Kidney (tissue), 14 donors: ENCODE results near the gene ADGRF4. TPM values are rescaled to one million over a fixed set of nuclear protein-coding genes. Genes with fewer than 3 reads are reported as not detected.

Experiments
- DNase-seq, 5 donors: peaks; one replicate each; pipeline ENCODE4 v3.0.0-alpha.2; 2013 to 2020
- FAIRE-seq: peaks from 2 replicates; lab custom pipeline; 2012; peaks lifted over from hg19 to GRCh38; lab: Jason Lieb, UNC
- H3K27ac ChIP-seq, 2 donors: one replicate each; pipeline ENCODE4 v1.7.0; 2013; ENCODE audit warnings: low read depth in 2 of 2, low read length in 2 of 2, inconsistent platforms in 1 of 2
- H3K27me3 ChIP-seq: one replicate; pipeline ENCODE4 v1.7.1; 2013; ENCODE audit warnings: low read length, inconsistent platforms; ENCODE audit not compliant: control insufficient read depth, insufficient read depth
- H3K36me3 ChIP-seq, 3 donors: one replicate each; pipeline versions ENCODE4 v1.7.0 to v1.7.1; 2013; ENCODE audit warnings: low read length in 3 of 3, control low read depth in 1 of 3, inconsistent platforms in 1 of 3; ENCODE audit not compliant: insufficient read depth in 3 of 3, control insufficient read depth in 2 of 3
- H3K4me1 ChIP-seq, 3 donors: one replicate each; pipeline versions ENCODE4 v1.7.0 to v1.7.1; 2013; ENCODE audit warnings: low read length in 3 of 3, inconsistent platforms in 1 of 3, low read depth in 1 of 3; ENCODE audit not compliant: control insufficient read depth in 2 of 3, insufficient read depth in 2 of 3
- H3K4me3 ChIP-seq, 3 donors: one replicate each; pipeline versions ENCODE4 v1.7.0 to v1.8.1; 2013; ENCODE audit warnings: low read length in 3 of 3, control low read depth in 1 of 3, inconsistent platforms in 1 of 3
- H3K9ac ChIP-seq, 3 donors: one replicate each; pipeline versions ENCODE4 v1.7.0 to v1.7.1; 2013; ENCODE audit warnings: low read length in 3 of 3, control low read depth in 1 of 3, inconsistent platforms in 1 of 3
- H3K9me3 ChIP-seq, 3 donors: one replicate each; pipeline versions ENCODE4 v1.7.0 to v1.7.1; 2013; ENCODE audit warnings: low read length in 3 of 3, control low read depth in 1 of 3, inconsistent platforms in 1 of 3; ENCODE audit not compliant: control insufficient read depth in 2 of 3, insufficient read depth in 1 of 3
- intact Hi-C: fragments of 100-400 bp; cut with DNase I; formaldehyde crosslinking; loops from one replicate; pipeline ENCODE4 v1.11.1; 2022
- polyA plus RNA-seq: library from polyadenylated mRNA; stranded (reverse); fragments of 350-450 nt; fragmentation: Illumina TruSeq; extraction: RNeasy Lipid Tissue Mini Kit (QIAGEN cat#74804); gene quantifications from one replicate; pipeline ENCODE4 v1.2.3, GENCODE V29; 2014; ENCODE audit warnings: low read depth, low replicate concordance; ENCODE audit not compliant: insufficient read depth
- total RNA-seq: library from RNA; stranded (reverse); fragmentation: NEBNext Ultra II Directional; extraction: Animal tissue kit (Norgen Biotek cat#: 25700); gene quantifications from one replicate; pipeline ENCODE4 v1.2.1, GENCODE V29; 2021
- TF ChIP-seq, protein P1 (sequence below): IDR thresholded peaks from 3 replicates; pipeline ENCODE4 v1.5.1; 2012; ENCODE audit warnings: mild to moderate bottlenecking, moderate library complexity, borderline replicate concordance; ENCODE audit not compliant: insufficient read depth; ENCODE audit errors: extremely low read depth
- donor health status: control.
- donor health status: control.
- donor health status: control.
- donor health status: control.
- donor health status: control.
- donor health status: DM: yes; HTN: yes; CAD: no.
- donor health status: Normal renal cell carcinoma (clear cell type).

ADGRF4 gene
- total and polyA plus RNA-seq, 2 donors from 2014 or later, result not detected

DNA sequence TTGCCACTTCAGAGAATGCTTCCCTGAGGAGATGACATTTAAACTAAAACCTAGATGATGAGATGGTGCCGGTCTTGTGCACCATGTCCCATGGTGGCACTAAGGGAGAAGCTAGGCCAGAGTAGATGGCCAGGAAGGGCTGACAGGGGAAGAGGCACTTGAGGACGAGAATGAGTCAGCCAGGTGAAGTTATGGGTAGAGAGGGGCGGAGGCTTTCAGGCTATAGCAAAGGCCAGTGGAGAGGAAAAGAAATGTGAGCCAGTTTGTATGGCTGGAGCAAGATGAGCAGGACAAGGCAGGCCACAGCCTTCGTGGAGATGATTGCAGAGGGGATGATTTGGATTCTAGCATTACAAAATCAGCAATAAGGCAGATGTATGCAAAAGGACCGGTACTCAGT is 44.7 kb upstream of the ADGRF4 start:
- Histone ChIP-seq H3K36me3 (no peaks in the 10 kb centered on the region), H3K27me3 (no peaks in the 10 kb centered on the region), H3K9ac (no peak overlapping the region), H3K9me3 (no peaks in the 10 kb centered on the region), H3K4me1 (peaks cover 0 to 2% (median 0%) of the 10 kb centered on the region in 3 donors), H3K27ac (no peak overlapping the region), H3K4me3 (no peak overlapping the region)
- TF ChIP-seq, protein P1, sequence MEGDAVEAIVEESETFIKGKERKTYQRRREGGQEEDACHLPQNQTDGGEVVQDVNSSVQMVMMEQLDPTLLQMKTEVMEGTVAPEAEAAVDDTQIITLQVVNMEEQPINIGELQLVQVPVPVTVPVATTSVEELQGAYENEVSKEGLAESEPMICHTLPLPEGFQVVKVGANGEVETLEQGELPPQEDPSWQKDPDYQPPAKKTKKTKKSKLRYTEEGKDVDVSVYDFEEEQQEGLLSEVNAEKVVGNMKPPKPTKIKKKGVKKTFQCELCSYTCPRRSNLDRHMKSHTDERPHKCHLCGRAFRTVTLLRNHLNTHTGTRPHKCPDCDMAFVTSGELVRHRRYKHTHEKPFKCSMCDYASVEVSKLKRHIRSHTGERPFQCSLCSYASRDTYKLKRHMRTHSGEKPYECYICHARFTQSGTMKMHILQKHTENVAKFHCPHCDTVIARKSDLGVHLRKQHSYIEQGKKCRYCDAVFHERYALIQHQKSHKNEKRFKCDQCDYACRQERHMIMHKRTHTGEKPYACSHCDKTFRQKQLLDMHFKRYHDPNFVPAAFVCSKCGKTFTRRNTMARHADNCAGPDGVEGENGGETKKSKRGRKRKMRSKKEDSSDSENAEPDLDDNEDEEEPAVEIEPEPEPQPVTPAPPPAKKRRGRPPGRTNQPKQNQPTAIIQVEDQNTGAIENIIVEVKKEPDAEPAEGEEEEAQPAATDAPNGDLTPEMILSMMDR, result no peak
- no peak for DNase-seq
- intact Hi-C loops, result no loop called here
- FAIRE-seq, result no peak

DNA sequence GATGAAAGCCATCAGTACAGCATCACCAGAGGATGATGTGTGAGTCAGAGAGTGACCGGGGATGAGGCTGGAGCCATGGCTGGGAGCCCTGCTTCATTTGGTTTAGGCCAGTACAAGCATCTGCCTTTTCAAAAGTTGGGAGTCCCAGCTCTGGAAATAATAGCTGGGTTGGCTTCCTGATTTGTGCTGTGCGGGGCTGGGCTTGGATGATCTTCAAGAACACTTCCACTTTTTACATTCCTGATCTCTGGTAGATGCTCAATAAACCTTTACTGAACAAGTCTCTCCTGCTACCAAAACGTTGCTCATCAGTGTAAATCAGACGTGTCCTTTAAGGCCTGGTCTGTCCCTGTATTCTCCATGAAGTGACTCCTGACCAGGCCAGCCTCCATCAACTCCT is 44.1 kb upstream of the ADGRF4 start:
- TF ChIP-seq, protein P1, result no peak
- intact Hi-C loops, result no loop called here

DNA sequence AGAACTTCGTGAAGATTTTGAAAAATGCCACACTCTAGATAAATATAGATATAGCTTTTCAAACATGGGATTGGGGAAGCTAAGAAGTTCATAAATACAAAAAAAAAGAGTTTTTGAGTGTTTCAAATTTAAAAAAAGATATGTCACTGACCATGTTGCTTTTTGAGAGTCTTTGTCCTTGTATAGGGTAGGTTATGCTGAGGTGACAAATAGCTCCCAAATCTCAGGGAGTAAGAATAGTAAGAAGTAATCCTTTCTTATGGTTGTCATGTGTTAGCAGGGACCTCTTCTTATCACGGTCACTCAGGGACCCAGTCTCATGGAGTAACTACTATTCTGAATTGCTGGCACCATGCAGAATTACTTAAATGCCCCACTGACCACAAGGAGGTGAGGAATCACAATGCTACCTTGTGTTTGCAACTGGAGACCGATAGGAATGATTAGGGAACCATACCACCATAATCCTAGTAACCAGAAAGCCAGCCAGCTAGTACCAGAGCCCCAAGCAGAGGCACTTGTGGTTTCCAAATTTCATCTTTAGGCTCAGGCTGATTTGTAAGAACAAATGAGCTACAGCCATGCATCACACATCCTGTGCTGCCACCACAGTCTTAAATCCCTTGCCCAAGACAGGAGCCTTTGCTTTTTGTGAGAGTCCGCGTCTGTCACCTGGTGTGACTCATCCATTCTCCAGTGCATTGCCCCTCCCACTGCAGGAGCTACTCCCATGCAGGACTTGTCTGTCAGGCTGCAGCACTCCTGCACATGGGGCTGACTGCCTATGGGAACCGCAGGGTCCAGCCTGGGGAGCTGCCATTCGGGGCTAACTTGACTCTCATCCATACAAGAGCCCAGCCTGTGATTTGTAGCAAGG is 42.4 kb upstream of the ADGRF4 start:
- DNase-seq (peak in 1 of 5 donors; percentile 68), FAIRE-seq (no peak)
- Histone ChIP-seq H3K4me1 (peaks cover 0 to 2% (median 0%) of the 10 kb centered on the region in 3 donors), H3K4me3 (no peak overlapping the region), H3K27me3 (no peaks in the 10 kb centered on the region), H3K36me3 (no peaks in the 10 kb centered on the region), H3K27ac (no peak overlapping the region), H3K9me3 (no peaks in the 10 kb centered on the region), H3K9ac (no peak overlapping the region)
- intact Hi-C loops, result no loop called here
- TF ChIP-seq, protein P1, result no peak

More for the DNA sequence above, 44.1 kb upstream of the ADGRF4 start:
- H3K4me3 ChIP-seq, result no peak overlapping the region
- DNase-seq (no peak), FAIRE-seq (no peak)
- no peaks in the 10 kb centered on the region for H3K9me3 ChIP-seq
- no peak overlapping the region for H3K9ac ChIP-seq
- H3K27me3 ChIP-seq, result no peaks in the 10 kb centered on the region
- H3K27ac ChIP-seq, result no peak overlapping the region
- H3K4me1 ChIP-seq, result peaks cover 0 to 2% (median 0%) of the 10 kb centered on the region in 3 donors
- H3K36me3 ChIP-seq, result no peaks in the 10 kb centered on the region
